HEK293 (cell line): ENCODE measurements around the gene ZNF431.

ENCODE experiments used
- CTCF ChIP-seq: fragments of 450-650 bp; formaldehyde crosslinking; IDR thresholded peaks from 2 replicates; pipeline ENCODE4 v1.5.1; 2016; ENCODE audit warnings: missing biosample characterization, missing genetic modification characterization
- ZSCAN5A ChIP-seq: fragments of 450-650 bp; formaldehyde crosslinking; IDR thresholded peaks from 2 replicates; pipeline ENCODE4 v1.5.1; 2016; ENCODE audit warnings: missing biosample characterization, missing genetic modification characterization

DNA sequence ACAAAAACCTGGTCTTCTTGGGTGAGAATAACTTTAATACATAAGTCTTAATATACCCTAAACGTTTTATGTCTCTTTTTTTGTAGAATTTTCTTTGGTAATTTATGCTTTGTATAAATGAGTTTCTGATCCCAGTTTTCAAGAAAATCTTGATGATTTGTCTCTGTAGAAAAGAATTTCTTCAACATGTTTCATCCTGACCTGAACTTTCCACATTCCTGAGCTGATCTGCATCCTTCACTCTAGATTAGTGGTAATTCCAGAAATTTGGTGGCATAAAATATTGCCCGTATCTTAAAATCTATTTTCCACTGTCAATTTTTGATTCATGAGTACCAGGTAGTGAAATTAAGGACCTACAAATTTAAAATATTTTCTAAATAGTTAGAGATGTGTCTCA is 43.5 kb upstream of the ZNF431 start:
- TF ChIP-seq CTCF (tag by site-specific recombination): no peak
- TF ChIP-seq ZSCAN5A (tag by site-specific recombination): no peak
